Right lobe of liver (tissue), 6 donors: ENCODE measurements around the gene NRCAM. TPM values are rescaled to one million over a fixed set of nuclear protein-coding genes. Genes with fewer than 3 reads are reported as not detected.

Experiments used
- ATAC-seq, 4 donors: fragments of 200-7000 bp; cut with Tn5 transposase; one replicate each; pipeline ENCODE4 v1.9.1; 2020; ENCODE audit warnings: mild to moderate bottlenecking in 4 of 4, moderate library complexity in 4 of 4
- DNase-seq, 3 donors: peaks; one replicate each; pipeline ENCODE4 v3.0.0-alpha.2; 2020
- H3K27ac ChIP-seq, 3 donors: fragments of 200-600 bp; one replicate each; pipeline ENCODE4 v1.8.0; 2022
- H3K27me3 ChIP-seq, 2 donors: fragments of 200-600 bp; one replicate each; pipeline ENCODE4 v1.8.0; 2022
- H3K36me3 ChIP-seq, 4 donors: fragments of 200-600 bp; sonication (generic) in 1 of 4; one replicate each; pipeline versions ENCODE4 v1.5.1 to v1.8.0; 2017 to 2022; ENCODE audit warnings: control low read depth in 1 of 4
- H3K4me1 ChIP-seq, 4 donors: fragments of 200-600 bp; sonication (generic) in 1 of 4; one replicate each; pipeline versions ENCODE4 v1.5.1 to v1.8.0; 2017 to 2022; ENCODE audit warnings: control low read depth in 1 of 4
- H3K4me3 ChIP-seq, 3 donors: fragments of 200-600 bp; one replicate each; pipeline ENCODE4 v1.8.0; 2022
- H3K9me3 ChIP-seq, 4 donors: fragments of 200-600 bp; sonication (generic) in 1 of 4; one replicate each; pipeline versions ENCODE4 v1.5.1 to v1.8.0; 2017 to 2022; ENCODE audit warnings: control low read depth in 1 of 4
- POLR2A ChIP-seq: fragments of 450-650 bp; IDR thresholded peaks from one replicate; pipeline ENCODE4 v1.6.1; 2017; ENCODE audit warnings: antibody characterized with exemption, mild to moderate bottlenecking
- WGBS: methylation state at CpG from one replicate; pipeline ENCODE4 v1.1.6; 2018; ENCODE audit warnings: low coverage, low lambda C conversion rate; ENCODE audit not compliant: insufficient coverage; ENCODE audit errors: missing lambda C conversion rate; 5-methylcytosine and 5-hydroxymethylcytosine counted together
- intact Hi-C, 2 donors: fragments of 100-400 bp; cut with DNase I; formaldehyde crosslinking; loops; one replicate each; pipeline versions ENCODE4 v1.11.2 to v1.14.1; 2022
- total RNA-seq, 6 experiments: library from RNA; depleted of rRNA in 2 of 6; stranded (reverse); fragments of >200 nt in 2 of 6; fragmentation: NEBNext Ultra II Directional in 3 of 6; extraction: Animal tissue kit (Norgen Biotek cat#: 25700) in 3 of 6; gene quantifications; one replicate each; pipeline versions ENCODE4 v1.1.0 to v1.2.4, GENCODE V29; 2016 to 2023
- TF ChIP-seq, protein P1 (sequence below), 4 donors: fragments of 200-600 bp in 3 of 4; fragments of 450-650 bp in 1 of 4; IDR thresholded peaks; one replicate each; pipeline versions ENCODE4 v1.5.1 to v1.8.0; 2016 to 2022; ENCODE audit warnings: antibody characterized with exemption in 4 of 4, mild to moderate bottlenecking in 2 of 4
- donor health status: DM: no; HTN: yes; CAD: no.
- donor health status: DM: no; HTN: no; CAD: no.
- donor health status: DM: no; HTN: no; CAD: no.
- donor health status: DM: no; HTN: yes; CAD: no.
- donor health status: DM: no; HTN: yes; CAD: no.

Gene NRCAM
- total RNA-seq, 6 experiments from 2014 or later, result 0.16 to 1.9 (median 0.27) TPM

- intact Hi-C loops, result no loop called here
- ATAC-seq, result no peak
These were observed 38.3 kb downstream of the NRCAM start for GRCh38 chr7:108417926-108418325.

GRCh38 chr7:108417144-108417543 lies 39.1 kb downstream of the NRCAM start:
- H3K36me3 ChIP-seq, result no peaks in the 10 kb centered on the region
- 48% methylated on average over 4 of the region's 4 CpGs for WGBS
- intact Hi-C loops, result no loop called here

More at GRCh38 chr7:108417926-108418325, 38.3 kb downstream of the NRCAM start:
- H3K36me3 ChIP-seq, result no peaks in the 10 kb centered on the region
- H3K4me3 ChIP-seq, result no peak overlapping the region
- 50% methylated on average over 2 of the region's 2 CpGs for WGBS
- H3K27me3 ChIP-seq, result no peaks in the 10 kb centered on the region
- no peaks in the 10 kb centered on the region for H3K9me3 ChIP-seq
- H3K4me1 ChIP-seq, result no peaks in the 10 kb centered on the region
- DNase-seq, result no peak
- no peak for TF ChIP-seq POLR2A
- TF ChIP-seq, protein P1, sequence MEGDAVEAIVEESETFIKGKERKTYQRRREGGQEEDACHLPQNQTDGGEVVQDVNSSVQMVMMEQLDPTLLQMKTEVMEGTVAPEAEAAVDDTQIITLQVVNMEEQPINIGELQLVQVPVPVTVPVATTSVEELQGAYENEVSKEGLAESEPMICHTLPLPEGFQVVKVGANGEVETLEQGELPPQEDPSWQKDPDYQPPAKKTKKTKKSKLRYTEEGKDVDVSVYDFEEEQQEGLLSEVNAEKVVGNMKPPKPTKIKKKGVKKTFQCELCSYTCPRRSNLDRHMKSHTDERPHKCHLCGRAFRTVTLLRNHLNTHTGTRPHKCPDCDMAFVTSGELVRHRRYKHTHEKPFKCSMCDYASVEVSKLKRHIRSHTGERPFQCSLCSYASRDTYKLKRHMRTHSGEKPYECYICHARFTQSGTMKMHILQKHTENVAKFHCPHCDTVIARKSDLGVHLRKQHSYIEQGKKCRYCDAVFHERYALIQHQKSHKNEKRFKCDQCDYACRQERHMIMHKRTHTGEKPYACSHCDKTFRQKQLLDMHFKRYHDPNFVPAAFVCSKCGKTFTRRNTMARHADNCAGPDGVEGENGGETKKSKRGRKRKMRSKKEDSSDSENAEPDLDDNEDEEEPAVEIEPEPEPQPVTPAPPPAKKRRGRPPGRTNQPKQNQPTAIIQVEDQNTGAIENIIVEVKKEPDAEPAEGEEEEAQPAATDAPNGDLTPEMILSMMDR (IDR thresholded peaks at IDR 0.05), result no peak
- no peak overlapping the region for H3K27ac ChIP-seq

GRCh38 chr7:108415821-108416536 lies 40.3 kb downstream of the NRCAM start:
- DNase-seq (no peak), ATAC-seq (no peak)
- H3K27ac ChIP-seq, result no peak overlapping the region
- H3K9me3 ChIP-seq, result no peaks in the 10 kb centered on the region
- H3K4me1 ChIP-seq, result no peaks in the 10 kb centered on the region
- no peak for TF ChIP-seq POLR2A
- TF ChIP-seq, protein P1 (IDR thresholded peaks at IDR 0.05), result no peak
- no peaks in the 10 kb centered on the region for H3K27me3 ChIP-seq
- no peaks in the 10 kb centered on the region for H3K36me3 ChIP-seq
- H3K4me3 ChIP-seq, result no peak overlapping the region
- 56% methylated on average over 8 of the region's 8 CpGs for WGBS
- intact Hi-C loops, result no loop called here

More at GRCh38 chr7:108417144-108417543, 39.1 kb downstream of the NRCAM start:
- H3K27ac ChIP-seq, result no peak overlapping the region
- TF ChIP-seq, protein P1 (IDR thresholded peaks at IDR 0.05), result no peak
- TF ChIP-seq POLR2A, result no peak
- no peaks in the 10 kb centered on the region for H3K27me3 ChIP-seq
- DNase-seq (no peak), ATAC-seq (no peak)
- H3K9me3 ChIP-seq, result no peaks in the 10 kb centered on the region
- H3K4me1 ChIP-seq, result no peaks in the 10 kb centered on the region
- H3K4me3 ChIP-seq, result no peak overlapping the region

- no peak overlapping the region for H3K27ac ChIP-seq
- H3K27me3 ChIP-seq, result no peaks in the 10 kb centered on the region
- intact Hi-C loops, result no loop called here
- H3K36me3 ChIP-seq, result no peaks in the 10 kb centered on the region
- H3K9me3 ChIP-seq, result no peaks in the 10 kb centered on the region
- TF ChIP-seq, protein P1 (IDR thresholded peaks at IDR 0.05), result no peak
- TF ChIP-seq POLR2A, result no peak
- WGBS, result 73% methylated on average over 4 of the region's 4 CpGs
- H3K4me3 ChIP-seq, result no peak overlapping the region
- no peaks in the 10 kb centered on the region for H3K4me1 ChIP-seq
- ATAC-seq (no peak), DNase-seq (no peak)
These were observed 41.2 kb downstream of the NRCAM start for GRCh38 chr7:108415084-108415483.
